Activated CD8-positive, alpha-beta memory T cell treated with anti-CD3 and anti-CD28 coated beads, Interleukin-2, amount 50 U/mL, for 24 hours (primary cell): ENCODE measurements around the gene RENBP.

Experiments used
- DNase-seq: peaks from one replicate; pipeline ENCODE4 v3.0.0-alpha.2; 2020; ENCODE audit errors: extremely low read depth

Gene RENBP

DNA sequence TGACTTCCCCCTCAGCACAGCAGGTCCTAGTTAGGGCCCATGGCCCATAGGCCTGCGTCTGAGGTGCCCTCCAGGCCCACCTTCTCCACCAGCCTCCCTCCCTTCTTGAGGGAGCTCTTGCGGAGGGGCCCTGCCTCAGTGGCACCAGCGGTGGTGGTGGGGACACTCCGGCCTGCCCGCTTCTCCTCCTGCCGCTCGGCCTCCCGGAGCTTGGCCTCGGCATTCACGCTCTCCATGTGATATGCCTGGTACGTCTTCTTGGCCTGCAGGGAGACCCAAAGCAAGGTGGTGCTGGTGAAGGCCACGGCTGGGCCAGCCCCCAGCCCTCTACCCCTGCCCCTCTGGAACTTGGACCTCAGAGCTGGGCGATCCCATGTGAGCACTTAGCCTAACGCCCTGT, 23.9 kb downstream of the RENBP start:
- DNase-seq: no peak

DNA sequence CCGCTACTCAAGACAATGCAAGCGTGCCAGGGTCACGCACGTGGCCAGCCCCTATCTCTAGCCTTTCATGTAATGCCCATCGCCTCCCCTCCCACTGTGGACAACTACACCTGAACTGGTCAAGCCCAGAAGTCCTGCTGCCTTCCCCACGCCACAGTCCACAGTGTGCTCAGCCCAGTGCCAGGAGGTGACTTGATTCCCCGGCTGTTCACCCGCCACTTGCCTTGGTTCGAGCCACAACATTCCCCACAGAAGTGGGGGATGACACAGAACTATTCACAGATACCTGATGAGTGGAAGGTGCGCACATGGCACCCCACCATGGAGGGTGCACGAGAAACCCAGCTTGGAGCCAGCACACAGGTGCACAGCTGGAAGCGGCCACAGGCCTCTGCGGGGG, 25.2 kb downstream of the RENBP start:
- no peak for DNase-seq

DNA sequence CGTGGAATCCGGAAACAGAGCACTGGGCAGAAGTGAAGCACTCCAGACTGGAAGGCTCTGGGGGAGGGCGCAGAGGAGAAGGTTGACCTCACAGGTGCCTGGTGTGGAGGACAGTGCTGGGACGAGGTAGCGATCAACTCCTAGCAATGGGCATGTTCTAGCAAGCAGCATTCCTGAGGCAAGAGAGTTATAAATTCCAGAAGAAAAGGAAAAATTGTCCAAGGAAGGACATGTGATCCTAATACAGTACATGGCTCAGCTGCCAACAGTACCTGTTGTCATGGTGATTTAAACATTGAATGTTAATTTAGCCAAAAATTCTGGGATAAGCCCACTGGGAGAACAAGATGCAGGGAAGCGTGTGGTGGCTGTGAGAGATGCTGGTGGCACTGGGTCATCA, 26.6 kb downstream of the RENBP start:
- DNase-seq: no peak

GRCh38 chrX:153913701-153914100, 30.7 kb downstream of the RENBP start:
- DNase-seq: no peak

DNA sequence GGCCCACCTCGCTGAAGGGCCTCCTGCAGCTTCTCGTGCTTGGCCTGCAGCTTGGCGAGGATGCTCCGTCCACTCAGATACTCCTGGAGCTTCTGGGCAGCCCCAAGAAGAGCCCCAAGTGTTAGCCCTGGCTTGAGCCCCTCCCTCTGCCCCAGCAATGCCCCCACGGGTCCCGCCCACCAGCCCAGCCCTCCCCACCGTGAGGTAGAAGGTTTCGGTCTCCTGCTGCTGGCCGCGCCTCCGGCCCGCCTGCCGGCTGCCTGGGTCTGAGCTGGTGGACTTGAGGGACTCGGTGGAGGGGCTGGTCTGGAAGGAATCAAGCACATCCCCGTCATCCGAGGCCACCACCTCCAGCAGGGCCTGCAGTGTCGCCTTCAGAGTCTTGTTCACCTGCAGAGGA, 31.2 kb downstream of the RENBP start:
- no peak for DNase-seq

GRCh38 chrX:153911798-153912197, 32.6 kb downstream of the RENBP start:
- DNase-seq: no peak

- DNase-seq: no peak
These were observed 34.0 kb downstream of the RENBP start for GRCh38 chrX:153910446-153910845.

DNA sequence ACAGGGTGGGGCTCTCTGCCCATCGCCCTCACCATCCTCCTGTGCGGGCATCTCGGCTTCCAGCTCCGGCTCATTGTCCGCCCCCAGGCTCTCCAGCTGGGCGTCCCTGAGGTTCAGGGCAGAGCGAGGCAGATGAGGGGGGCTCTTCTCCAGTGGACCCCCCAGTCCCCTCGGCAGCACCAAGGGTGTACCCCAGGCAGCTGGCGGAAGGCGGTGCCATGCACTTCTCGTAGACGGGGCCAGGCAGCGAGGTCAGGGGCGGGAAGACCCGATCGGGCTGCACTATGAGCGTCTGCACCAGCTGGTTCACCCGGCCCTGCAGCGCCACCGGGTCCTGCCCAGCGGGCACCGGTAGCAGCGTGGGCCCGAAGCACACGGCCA, 34.5 kb downstream of the RENBP start:
- no peak for DNase-seq

GRCh38 chrX:153909024-153909979, 35.1 kb downstream of the RENBP start:
- no peak for DNase-seq

DNA sequence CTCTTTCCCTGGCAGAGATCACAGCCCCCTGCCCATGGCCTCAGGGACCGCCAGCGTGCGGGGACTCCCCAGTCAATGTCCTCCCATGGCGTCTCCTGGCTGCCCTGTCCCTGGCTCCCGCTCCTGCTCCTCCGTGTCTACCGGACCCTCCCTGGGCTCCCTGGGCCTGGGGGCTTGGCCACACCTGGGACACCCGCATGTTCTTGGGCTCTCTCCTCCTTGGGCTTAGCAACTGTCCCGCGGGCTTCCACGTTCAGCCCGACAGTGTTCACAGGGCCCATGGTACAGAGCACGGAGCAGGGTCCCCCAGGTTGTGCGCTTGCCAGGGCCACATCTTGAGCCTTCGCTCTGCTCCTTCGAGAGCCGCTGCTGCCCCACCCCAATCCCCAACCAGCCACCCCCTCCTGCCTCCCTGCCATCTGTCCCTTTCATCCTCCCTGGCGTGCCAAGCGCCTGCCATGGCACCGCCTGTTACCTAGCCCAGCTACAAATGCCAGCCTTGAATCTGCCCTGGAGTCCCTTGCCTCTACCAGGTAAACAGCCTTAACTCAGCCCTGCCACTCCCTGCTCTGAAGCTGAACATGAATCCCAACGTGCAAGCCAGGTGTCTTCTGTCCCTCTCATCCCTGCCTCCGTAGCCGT, 36.1 kb downstream of the RENBP start:
- DNase-seq: no peak

DNA sequence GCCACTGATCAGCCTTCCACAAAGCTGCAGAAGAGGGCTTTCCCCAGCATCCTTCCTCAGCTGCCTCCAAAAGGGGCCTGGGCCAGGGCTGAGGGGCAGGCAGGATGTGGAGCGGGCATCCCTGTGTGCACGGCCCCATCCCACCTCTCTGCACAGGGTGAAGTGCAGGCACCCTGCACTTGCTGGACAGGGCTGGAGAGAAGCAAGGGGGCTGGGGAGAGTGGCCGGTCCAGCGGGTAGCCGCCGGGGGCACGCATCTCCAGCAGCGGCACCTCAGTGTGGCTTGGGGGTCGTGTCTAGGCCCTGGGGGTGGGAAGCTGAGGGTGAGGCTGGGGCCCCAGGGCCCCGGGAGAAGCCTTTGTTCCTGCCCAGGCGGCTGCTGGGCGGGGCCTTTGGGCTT, 37.0 kb downstream of the RENBP start:
- DNase-seq: no peak

DNA sequence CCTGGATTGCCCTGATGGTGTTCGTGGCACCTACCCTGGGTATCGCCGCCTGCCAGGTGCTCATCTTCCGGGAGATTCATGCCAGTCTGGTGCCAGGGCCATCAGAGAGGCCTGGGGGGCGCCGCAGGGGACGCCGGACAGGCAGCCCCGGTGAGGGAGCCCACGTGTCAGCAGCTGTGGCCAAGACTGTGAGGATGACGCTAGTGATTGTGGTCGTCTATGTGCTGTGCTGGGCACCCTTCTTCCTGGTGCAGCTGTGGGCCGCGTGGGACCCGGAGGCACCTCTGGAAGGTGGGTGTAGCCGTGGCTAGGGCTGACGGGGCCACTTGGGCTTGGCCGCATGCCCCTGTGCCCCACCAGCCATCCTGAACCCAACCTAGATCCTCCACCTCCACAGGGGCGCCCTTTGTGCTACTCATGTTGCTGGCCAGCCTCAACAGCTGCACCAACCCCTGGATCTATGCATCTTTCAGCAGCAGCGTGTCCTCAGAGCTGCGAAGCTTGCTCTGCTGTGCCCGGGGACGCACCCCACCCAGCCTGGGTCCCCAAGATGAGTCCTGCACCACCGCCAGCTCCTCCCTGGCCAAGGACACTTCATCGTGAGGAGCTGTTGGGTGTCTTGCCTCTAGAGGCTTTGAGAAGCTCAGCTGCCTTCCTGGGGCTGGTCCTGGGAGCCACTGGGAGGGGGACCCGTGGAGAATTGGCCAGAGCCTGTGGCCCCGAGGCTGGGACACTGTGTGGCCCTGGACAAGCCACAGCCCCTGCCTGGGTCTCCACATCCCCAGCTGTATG, 38.1 kb downstream of the RENBP start:
- DNase-seq: no peak

GRCh38 chrX:153905481-153906095, 38.9 kb downstream of the RENBP start:
- DNase-seq: no peak

DNA sequence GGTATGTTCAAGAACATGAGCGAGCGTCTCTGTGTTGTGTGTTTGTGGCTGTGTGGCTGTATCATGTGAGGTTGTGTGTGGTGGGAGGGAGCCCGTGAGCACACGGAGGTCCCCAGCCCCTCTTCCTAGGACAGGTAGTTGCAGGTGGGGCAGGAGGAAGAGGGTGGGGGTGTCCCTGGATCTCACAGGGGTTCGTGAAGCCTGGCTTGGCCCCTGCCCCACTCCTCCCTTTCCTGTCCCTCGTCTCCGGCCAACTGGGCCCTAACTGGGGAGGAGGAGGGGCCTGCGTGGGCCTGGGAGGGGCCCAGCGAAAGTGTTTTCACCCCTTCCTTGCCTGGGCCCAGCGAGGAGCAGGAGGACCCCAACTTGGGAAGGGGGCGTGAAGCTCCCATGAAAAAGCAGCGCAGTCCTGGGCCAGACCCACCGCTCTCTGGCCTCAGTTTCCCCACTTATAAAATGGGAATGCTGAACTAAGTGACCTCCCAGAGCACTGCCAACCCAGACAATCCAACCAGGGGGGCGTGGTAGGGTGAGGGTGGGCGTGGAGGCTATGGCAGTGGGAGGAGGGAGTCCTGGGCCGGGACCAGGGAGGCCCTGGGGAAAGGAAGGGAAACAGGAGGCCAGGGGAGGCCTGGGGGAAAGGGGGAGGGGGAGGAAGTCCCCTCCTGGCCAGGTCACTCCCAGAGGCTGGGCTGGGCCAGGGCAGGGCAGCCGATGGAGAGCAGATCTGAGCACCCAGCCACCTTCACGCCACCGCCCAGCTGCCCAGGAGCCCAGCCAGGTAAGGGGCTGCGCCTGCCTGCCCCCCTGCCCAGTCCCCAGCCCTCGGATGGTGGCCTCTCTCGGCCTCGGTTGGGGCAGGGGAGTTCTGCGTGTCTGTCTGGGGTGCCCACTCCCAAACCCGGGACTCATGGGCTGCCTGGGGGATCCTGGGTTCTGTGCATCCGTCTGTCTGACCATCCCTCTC, 40.2 kb downstream of the RENBP start, which contains the start of gene AVPR2:
AVPR2 (plus strand) TSS at position 683 of the 967 bp plus-strand sequence. CDS start 473 bp downstream, outside the sequence.
- no peak for DNase-seq

DNA sequence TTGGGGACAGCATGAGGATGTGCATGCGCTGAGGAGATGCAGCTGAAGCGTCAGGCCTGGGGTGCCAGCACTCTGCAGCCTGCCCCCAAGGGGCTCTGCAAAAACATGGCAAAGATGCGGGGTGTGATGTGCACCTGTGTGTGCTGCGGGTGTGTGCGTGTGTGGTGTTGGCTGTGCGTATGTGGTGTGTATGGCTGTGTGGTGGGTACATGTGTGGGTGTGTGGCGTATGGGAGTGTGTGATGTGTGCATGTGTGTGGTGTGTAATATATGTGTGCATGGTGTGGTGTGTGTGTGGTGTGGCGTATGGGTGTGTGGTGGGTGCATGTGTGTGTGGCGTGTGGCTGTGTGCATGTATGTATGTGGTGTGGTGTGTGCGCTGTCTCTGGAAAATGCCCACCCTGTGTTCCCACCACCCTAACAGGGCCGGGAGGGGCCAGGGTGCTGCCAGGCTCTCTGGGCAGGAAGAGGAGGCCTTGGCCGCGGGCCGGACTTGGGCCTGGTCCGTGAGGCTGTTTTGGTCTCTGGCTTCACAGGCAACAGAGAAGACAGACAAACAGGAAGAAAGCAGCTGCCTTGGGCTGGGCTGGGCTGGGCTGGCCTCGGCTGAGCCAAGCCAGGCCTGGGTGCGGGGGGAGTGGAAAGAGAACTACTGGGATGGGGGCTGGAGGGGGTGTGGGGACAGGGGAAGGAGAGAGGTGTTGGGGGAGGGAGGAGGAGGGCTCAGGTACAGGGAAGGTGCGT, 41.0 kb downstream of the RENBP start:
- no peak for DNase-seq

DNA sequence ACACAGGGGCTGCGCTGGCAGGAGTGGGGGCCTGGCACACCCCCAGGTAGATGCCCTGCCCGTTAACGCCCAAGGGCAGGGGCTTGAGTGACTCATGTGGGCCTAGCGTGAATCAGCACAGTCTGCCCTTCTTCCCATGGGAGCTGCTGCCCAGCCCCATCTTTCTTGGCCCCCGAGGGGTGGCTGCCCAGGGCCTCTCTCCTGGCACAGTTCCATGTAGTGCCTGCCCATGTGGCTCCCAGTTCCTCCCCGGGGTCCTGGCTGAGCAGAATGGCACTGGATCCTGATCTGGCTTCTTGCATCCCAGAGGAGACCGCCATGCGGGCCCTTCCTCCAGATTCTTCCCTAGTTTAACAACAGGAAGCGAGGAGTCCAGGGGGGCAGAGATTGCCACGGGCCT, 42.1 kb downstream of the RENBP start:
- no peak for DNase-seq

DNA sequence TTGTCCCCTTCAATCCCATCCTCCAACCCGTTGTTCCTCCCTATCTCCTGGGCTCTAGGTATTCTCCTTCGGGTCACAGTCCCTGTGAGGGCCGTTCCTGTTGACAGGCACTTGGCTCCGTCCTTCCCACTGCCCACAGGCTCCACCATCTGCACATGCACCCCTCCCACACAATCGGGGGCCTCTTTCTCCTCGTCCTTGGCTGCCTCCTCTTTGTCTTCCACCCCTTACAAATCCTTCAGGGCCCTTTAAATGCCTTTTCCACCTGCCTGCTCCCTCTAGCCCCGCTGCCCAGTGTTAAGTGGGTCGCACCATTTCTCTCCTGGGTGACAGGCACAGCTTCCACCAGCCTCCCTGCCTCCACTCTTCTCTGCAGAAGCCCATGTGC, 42.7 kb downstream of the RENBP start:
- DNase-seq: no peak

DNA sequence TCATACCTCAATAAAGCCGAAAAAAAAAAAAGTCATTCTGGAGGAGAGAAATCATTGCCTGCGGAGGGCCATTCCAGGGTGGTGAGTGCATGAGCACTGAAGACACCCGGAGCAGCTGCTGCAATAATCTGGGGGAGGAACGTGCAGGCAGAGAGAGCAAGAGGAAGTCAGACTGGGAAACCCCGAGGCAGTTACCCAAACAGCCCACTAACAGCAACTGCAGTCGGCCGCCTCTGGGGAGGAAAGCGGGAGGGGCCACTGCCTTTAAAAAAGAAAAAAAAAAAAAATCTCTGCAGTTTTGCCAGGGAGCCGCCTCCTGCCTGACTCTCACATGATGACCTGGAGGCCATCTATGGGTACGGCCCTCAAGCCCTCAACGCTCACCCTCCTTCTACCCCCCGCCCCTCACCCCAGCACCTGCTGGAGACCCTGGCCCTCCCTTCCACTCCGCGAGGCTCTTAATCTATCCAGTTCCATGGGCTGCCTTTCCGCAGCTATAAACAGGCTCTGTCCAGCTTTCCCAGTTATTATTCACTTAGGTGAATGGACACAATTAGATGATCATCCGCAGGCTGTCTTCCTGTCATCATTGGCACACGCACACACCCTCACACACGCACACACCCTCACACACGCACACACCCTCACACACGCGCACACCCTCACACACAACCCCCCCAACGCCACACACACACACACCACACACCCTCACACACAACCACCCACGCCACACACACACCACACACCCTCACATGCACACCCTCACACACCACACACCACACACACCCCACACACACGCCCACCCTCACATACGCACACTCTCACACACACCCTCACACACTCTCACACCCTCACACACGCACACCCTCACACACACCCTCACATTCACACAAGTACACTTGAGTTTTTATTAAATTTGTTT, 43.4 kb downstream of the RENBP start:
- no peak for DNase-seq

GRCh38 chrX:153897899-153898298, 46.5 kb downstream of the RENBP start:
- DNase-seq: no peak
